ENCODE results near the gene SOX6.

The SOX6 gene

DNA sequence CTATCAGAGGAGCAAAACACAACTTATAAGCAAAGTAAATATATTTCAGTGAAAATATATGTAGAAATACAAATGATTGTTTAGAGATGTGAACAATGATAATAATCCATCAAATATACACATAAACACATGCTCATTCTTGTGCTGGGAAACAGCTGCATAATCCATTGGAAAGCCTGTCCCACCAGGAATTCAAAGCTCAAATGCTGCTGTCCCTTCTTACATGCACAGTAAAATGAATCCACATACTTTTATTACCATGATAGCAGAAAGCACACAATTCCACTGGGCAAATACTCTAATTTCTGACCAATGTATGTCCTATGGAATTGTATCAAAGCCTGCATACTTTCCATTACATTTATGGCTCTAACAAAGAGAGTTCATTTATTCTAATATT, 44.5 kb downstream of the SOX6 start:
- peaks cover 44% of the 10 kb centered on the region for H3K4me1 Mint-ChIP-seq
- H3K9me3 Mint-ChIP-seq, result no peaks in the 10 kb centered on the region
- no peak overlapping the region for H3K4me3 Mint-ChIP-seq
- no peaks in the 10 kb centered on the region for H3K36me3 Mint-ChIP-seq (ENCODE audit: low read depth)
- TF ChIP-seq, protein P1, sequence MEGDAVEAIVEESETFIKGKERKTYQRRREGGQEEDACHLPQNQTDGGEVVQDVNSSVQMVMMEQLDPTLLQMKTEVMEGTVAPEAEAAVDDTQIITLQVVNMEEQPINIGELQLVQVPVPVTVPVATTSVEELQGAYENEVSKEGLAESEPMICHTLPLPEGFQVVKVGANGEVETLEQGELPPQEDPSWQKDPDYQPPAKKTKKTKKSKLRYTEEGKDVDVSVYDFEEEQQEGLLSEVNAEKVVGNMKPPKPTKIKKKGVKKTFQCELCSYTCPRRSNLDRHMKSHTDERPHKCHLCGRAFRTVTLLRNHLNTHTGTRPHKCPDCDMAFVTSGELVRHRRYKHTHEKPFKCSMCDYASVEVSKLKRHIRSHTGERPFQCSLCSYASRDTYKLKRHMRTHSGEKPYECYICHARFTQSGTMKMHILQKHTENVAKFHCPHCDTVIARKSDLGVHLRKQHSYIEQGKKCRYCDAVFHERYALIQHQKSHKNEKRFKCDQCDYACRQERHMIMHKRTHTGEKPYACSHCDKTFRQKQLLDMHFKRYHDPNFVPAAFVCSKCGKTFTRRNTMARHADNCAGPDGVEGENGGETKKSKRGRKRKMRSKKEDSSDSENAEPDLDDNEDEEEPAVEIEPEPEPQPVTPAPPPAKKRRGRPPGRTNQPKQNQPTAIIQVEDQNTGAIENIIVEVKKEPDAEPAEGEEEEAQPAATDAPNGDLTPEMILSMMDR (IDR thresholded peaks at IDR 0.05; ENCODE audit: unreplicated experiment in 3 of 3), result no peak
- peak overlapping the region in 2 of 3 experiments; percentile 23 to 64 for H3K27ac Mint-ChIP-seq
- no peaks in the 10 kb centered on the region for H3K27me3 Mint-ChIP-seq (ENCODE audit: low read depth)

DNA sequence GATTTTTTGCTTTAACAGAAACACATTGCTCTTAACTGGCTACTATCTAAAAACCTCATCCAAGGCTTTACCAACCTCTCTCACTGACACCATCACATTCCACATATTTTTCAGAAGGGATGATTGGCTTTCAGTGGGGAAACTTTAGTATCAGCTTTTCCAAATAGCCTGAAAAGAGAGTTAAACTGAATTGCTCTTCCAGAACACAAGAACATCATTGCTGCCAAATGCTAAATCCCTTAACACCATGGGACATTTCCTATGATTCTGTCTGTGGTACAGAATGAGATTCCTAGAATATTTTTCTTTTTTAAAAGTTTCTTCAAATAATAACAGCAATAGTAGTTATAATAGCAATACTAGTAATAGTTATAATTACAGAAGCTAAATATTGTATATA, 45.4 kb downstream of the SOX6 start:
- no peaks in the 10 kb centered on the region for H3K36me3 Mint-ChIP-seq (ENCODE audit: low read depth)

DNA sequence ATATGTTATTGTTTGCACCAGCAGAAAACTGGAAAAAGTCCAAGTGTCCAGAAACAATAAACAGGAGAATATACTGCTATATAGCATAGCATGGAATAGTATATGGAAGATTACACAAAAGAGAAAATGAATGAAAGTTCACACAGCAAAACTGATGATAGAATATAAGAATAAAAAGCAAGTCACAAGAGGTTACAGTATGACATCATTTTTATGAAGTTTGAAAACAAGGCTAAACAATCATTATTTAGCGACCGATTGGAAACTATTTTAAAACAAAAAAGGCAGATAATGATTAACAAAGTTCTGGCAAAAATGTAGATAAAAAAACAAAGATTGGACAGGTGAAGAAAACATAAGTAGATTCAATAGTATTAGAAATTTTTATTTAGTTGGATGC, 47.1 kb downstream of the SOX6 start:
- TF ChIP-seq, protein P1 (IDR thresholded peaks at IDR 0.05; ENCODE audit: unreplicated experiment in 3 of 3), result no peak
- Mint-ChIP-seq H3K4me1 (peaks cover 40% of the 10 kb centered on the region), H3K27ac (peak overlapping the region in 2 of 3 experiments; percentile 8 to 15), H3K27me3 (ENCODE audit: low read depth) (no peaks in the 10 kb centered on the region), H3K9me3 (no peaks in the 10 kb centered on the region), H3K36me3 (ENCODE audit: low read depth) (no peaks in the 10 kb centered on the region), H3K4me3 (no peak overlapping the region)

More for the DNA sequence above, 45.4 kb downstream of the SOX6 start:
- Mint-ChIP-seq H3K27me3 (ENCODE audit: low read depth) (no peaks in the 10 kb centered on the region), H3K27ac (peak overlapping the region in 2 of 3 experiments; percentile 27 to 42), H3K4me1 (peaks cover 44% of the 10 kb centered on the region), H3K9me3 (no peaks in the 10 kb centered on the region), H3K4me3 (no peak overlapping the region)
- TF ChIP-seq, protein P1 (IDR thresholded peaks at IDR 0.05; ENCODE audit: unreplicated experiment in 3 of 3), result no peak

DNA sequence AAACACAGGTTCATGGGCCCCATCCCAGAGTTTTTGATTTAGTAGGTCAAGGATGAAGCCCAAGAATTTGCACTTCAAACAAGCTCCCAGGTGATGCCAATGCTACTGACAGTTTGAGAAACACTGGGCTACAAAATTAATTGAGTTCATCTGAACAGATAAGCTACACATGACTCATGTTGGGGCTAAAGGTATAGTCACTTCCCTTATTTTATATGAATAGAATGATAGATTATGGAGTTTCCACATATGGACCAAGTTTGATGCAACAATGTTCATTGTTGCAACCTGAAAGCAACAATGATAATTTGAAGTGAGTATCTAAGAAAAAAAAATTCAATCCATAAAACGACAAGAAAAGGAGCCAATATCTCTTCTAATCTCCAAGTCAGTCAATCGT, 54.9 kb downstream of the SOX6 start:
- Mint-ChIP-seq H3K27ac (no peak overlapping the region), H3K4me1 (peaks cover 38% of the 10 kb centered on the region), H3K9me3 (no peaks in the 10 kb centered on the region), H3K36me3 (ENCODE audit: low read depth) (no peaks in the 10 kb centered on the region), H3K4me3 (no peak overlapping the region), H3K27me3 (ENCODE audit: low read depth) (no peaks in the 10 kb centered on the region)
- TF ChIP-seq, protein P1 (IDR thresholded peaks at IDR 0.05; ENCODE audit: unreplicated experiment in 3 of 3), result no peak

DNA sequence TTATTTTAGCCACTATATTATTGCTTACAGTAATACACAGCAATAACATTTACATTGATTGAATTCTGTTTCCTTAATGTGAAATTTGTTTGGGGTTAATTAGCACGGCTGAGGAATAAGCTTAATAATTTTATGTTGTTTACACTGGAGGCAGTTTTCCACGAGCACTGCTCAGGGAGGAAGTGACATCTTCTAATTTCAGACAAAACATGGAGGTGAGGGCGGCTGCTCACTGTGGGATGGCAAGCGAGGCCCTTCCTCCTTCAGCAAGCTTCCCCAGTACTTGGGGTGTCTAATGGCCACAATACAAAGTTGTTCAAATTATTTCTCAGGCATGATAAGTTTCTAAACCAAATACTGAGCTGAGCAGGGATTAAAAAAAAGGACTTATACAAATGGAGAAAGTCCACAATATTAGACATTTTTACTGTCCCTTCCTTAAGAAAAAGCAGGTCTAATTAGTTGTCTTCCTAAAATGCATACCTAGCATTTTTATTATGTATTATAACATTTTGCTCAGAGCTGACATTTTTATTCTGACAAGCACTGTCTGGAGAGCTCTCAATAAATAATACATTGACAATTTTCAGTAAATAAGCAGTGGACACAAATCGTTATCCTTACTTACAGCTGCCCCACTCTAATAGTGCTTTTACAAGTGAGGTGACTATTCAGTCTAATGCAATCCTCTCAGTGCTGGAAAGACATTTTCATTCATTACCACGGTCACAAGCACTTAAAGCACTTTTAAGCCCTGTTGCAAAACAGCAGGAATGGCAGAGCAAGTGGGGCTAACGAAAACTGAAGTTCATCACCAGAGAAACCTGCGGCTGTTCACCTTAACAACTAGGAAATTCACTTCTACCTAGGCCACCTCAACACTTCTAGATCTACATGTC, 56.2 kb downstream of the SOX6 start:
- Mint-ChIP-seq H3K9me3 (no peaks in the 10 kb centered on the region), H3K27ac (peak overlapping the region; percentile 46 to 64 (median 50)), H3K4me1 (peaks cover 50% of the 10 kb centered on the region), H3K4me3 (no peak overlapping the region), H3K27me3 (ENCODE audit: low read depth) (no peaks in the 10 kb centered on the region), H3K36me3 (ENCODE audit: low read depth) (no peaks in the 10 kb centered on the region)
- TF ChIP-seq, protein P1 (IDR thresholded peaks at IDR 0.05; ENCODE audit: unreplicated experiment in 3 of 3), result no peak

DNA sequence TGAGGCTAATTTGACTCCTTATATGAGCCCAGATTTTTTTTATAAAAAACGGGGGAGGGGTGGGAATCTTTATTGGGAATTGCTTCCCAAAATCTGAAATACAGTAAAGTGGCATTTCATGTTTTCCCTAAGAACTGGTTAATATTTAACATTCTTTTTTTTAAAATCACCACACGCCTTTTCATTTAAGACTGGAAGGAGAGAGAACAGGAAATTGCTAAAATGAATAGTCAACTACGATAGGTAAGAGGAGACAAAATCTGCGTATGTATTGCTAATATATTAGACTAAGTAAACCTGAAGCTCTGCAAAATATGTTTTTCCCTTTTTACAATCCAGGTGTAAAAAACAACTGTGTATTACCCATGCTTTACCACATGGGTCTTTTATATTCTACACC, 57.0 kb downstream of the SOX6 start:
- no peaks in the 10 kb centered on the region for H3K36me3 Mint-ChIP-seq (ENCODE audit: low read depth)
- peak overlapping the region in 1 of 3 experiments; percentile 46 for H3K27ac Mint-ChIP-seq
- H3K4me1 Mint-ChIP-seq, result peaks cover 50% of the 10 kb centered on the region
- H3K4me3 Mint-ChIP-seq, result no peak overlapping the region
- H3K9me3 Mint-ChIP-seq, result no peaks in the 10 kb centered on the region
- H3K27me3 Mint-ChIP-seq (ENCODE audit: low read depth), result no peaks in the 10 kb centered on the region
- TF ChIP-seq, protein P1 (IDR thresholded peaks at IDR 0.05; ENCODE audit: unreplicated experiment in 3 of 3), result no peak
